Measurements from ENCODE around the gene VSX1. TPM values are rescaled to one million over a fixed set of nuclear protein-coding genes. Genes with fewer than 3 reads are reported as not detected.
A peak's percentile ranks its signal among the peaks of the same experiment; 100 is the strongest.

VSX1 gene
- total RNA-seq, 1 experiment from 2014 or later: not detected

GRCh38 chr20:25055711-25056495 lies 26.0 kb downstream of the VSX1 start:
- peak overlapping the region; percentile 62 for H3K4me3 Mint-ChIP-seq (ENCODE audit: unreplicated experiment)
- intact Hi-C loops (cut with micrococcal nuclease): no loop called here
- BruUV-seq (replicated peaks): no TSS peak
- POLR2A ChIA-PET: interaction anchor here (0.9 to 1.8 kb wide), 5 partner anchors 11 to 123 kb away, joined by 3 to 4 read pairs (median 3); no protein-coding TSS in a partner anchor
- TF ChIP-seq CTCF (IDR thresholded peaks at IDR 0.05; ENCODE audit: unreplicated experiment): no peak
- H3K27me3 Mint-ChIP-seq (ENCODE audit: insufficient read depth, unreplicated experiment): peaks cover 21% of the 10 kb centered on the region
- H3K4me1 Mint-ChIP-seq (ENCODE audit: insufficient read depth, unreplicated experiment): peaks cover 19% of the 10 kb centered on the region
- no peaks in the 10 kb centered on the region for H3K9me3 Mint-ChIP-seq (ENCODE audit: unreplicated experiment)
- CTCF ChIA-PET: interaction anchor here (0.8 to 1.8 kb wide), 5 partner anchors 10 to 66 kb away, joined by 3 to 8 read pairs (median 4); no protein-coding TSS in a partner anchor
- no peaks in the 10 kb centered on the region for H3K36me3 Mint-ChIP-seq (ENCODE audit: insufficient read depth, unreplicated experiment)
- no peak for DNase-seq (ENCODE audit: unreplicated experiment)
- H3K27ac Mint-ChIP-seq (ENCODE audit: low read depth, unreplicated experiment): no peak overlapping the region

DNA sequence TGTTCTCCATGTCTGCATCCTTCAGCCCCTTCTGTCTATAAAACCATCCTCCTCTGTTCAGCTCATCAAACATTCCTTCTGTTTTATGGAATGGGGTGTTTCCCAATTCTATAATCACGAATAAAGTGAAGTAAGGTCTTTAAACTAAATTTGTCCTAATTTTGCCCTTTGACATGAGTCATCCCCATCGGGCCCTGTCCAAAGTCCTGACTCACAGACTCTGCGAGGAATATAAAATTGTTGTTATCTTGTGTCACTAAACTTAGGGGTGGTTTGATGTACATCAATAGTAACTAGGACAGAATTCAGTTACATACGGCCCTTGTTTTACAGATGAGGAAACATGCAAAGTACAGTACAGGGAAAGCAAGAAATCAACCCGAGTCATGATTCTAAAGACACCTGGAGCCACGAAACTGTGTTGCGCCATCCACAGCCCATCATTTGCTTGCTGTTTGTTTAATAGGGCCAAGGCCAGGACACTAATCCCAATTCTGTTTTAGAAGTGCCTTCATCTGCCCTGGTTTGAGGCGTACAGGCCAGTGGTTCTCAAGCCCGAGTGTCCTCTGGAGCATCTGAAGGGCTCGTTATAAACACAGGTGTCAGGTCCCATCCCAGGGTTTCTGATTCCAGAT lies 26.8 kb downstream of the VSX1 start:
- Mint-ChIP-seq H3K27me3 (ENCODE audit: insufficient read depth, unreplicated experiment) (peaks cover 20% of the 10 kb centered on the region), H3K4me3 (ENCODE audit: unreplicated experiment) (no peak overlapping the region), H3K36me3 (ENCODE audit: insufficient read depth, unreplicated experiment) (no peaks in the 10 kb centered on the region), H3K9me3 (ENCODE audit: unreplicated experiment) (no peaks in the 10 kb centered on the region), H3K4me1 (ENCODE audit: insufficient read depth, unreplicated experiment) (peaks cover 11% of the 10 kb centered on the region), H3K27ac (ENCODE audit: low read depth, unreplicated experiment) (no peak overlapping the region)
- peak; percentile 31 for DNase-seq (ENCODE audit: unreplicated experiment)
- TF ChIP-seq CTCF (IDR thresholded peaks at IDR 0.05; ENCODE audit: unreplicated experiment): no peak
- intact Hi-C loops (cut with micrococcal nuclease): no loop called here
- ChIA-PET CTCF (interaction anchor here (0.6 to 2.8 kb wide), 8 partner anchors 8 to 65 kb away, joined by 3 to 11 read pairs (median 4); no protein-coding TSS in a partner anchor), POLR2A (interaction anchor here (0.9 to 2.4 kb wide), 5 partner anchors 10 to 193 kb away, joined by 3 to 7 read pairs (median 3); partner anchors contain the start of gene PYGB)
- no TSS peak for BruUV-seq (replicated peaks)

DNA sequence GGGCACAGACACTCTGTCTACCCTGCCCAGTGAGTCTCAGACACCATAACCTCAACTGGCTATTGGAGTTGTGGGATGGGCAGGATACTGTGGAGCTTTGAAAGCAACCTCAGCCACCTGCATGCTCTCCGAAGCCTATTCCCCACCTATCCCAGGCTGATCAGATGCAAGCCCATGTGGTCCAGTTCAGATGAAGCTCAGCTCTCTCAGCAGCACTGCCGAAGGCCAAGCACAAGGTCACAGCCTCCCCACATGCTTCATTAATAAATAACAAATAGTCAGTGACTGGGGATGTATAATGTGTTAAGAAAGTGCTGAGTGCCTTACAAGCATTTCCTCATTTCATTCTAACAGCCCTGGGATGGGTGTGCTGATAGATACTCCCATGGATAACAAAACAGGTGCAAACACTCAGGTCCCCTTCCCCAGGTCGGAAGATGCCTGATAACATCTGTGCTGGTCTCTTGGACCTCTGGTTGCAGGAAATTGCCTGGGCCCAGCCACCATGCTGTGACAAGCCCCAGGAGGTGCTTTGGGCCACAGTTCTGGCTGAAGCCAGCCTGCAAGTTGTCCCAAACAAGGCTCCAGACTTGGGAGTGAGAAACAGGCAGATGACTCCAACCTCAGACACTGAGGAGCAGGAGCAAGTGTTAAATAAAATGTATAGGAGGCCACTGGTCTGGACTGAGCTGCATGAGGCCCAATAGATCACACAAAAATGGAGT lies 27.7 kb downstream of the VSX1 start:
- DNase-seq (ENCODE audit: unreplicated experiment): no peak
- TF ChIP-seq CTCF (IDR thresholded peaks at IDR 0.05; ENCODE audit: unreplicated experiment): no peak
- no peak overlapping the region for H3K27ac Mint-ChIP-seq (ENCODE audit: low read depth, unreplicated experiment)
- peaks cover 11% of the 10 kb centered on the region for H3K4me1 Mint-ChIP-seq (ENCODE audit: insufficient read depth, unreplicated experiment)
- peaks cover 26% of the 10 kb centered on the region for H3K27me3 Mint-ChIP-seq (ENCODE audit: insufficient read depth, unreplicated experiment)
- ChIA-PET POLR2A (interaction anchor here (1.6 to 2.4 kb wide), 2 partner anchors 13 to 194 kb away, joined by 3 to 7 read pairs; partner anchors contain the start of gene PYGB), CTCF (interaction anchor here (0.6 to 2.8 kb wide), 9 partner anchors 9 to 491 kb away, joined by 3 to 11 read pairs (median 4); no protein-coding TSS in a partner anchor)
- H3K4me3 Mint-ChIP-seq (ENCODE audit: unreplicated experiment): no peak overlapping the region
- no peaks in the 10 kb centered on the region for H3K36me3 Mint-ChIP-seq (ENCODE audit: insufficient read depth, unreplicated experiment)
- no TSS peak for BruUV-seq (replicated peaks)
- no peaks in the 10 kb centered on the region for H3K9me3 Mint-ChIP-seq (ENCODE audit: unreplicated experiment)
- intact Hi-C loops (cut with micrococcal nuclease): no loop called here
